Neuronal stem cell (in vitro differentiated cells): ENCODE data around the gene WDR62.

Experiments
- DNase-seq: peaks from one replicate; pipeline ENCODE4 v3.0.0-alpha.2; 2013; ENCODE audit warnings: low spot score
- H2AFZ ChIP-seq: one replicate; pipeline ENCODE4 v1.6.1; 2013; ENCODE audit warnings: mild to moderate bottlenecking, low read length, inconsistent platforms
- H2AK5ac ChIP-seq: 2 replicates; pipeline ENCODE4 v1.6.1; 2013; ENCODE audit warnings: low read depth, mild to moderate bottlenecking, inconsistent platforms, low read length, moderate library complexity, mixed read lengths
- H2BK120ac ChIP-seq: 2 replicates; pipeline ENCODE4 v1.6.1; 2013; ENCODE audit warnings: low read depth, mild to moderate bottlenecking, inconsistent platforms, low read length, moderate library complexity, mixed read lengths
- H2BK12ac ChIP-seq: one replicate; pipeline ENCODE4 v1.6.1; 2013; ENCODE audit warnings: low read length, inconsistent platforms
- H2BK15ac ChIP-seq: 2 replicates; pipeline ENCODE4 v1.6.1; 2013; ENCODE audit warnings: mild to moderate bottlenecking, low read length, inconsistent platforms, mixed read lengths
- H2BK5ac ChIP-seq: one replicate; pipeline ENCODE4 v1.6.1; 2013; ENCODE audit warnings: inconsistent platforms, mild to moderate bottlenecking, low read length, moderate library complexity
- H3K14ac ChIP-seq: one replicate; pipeline ENCODE4 v1.6.1; 2013; ENCODE audit warnings: low read length, inconsistent platforms
- H3K18ac ChIP-seq: 2 replicates; pipeline ENCODE4 v1.6.1; 2013; ENCODE audit warnings: low read length, inconsistent platforms
- H3K23ac ChIP-seq: 2 replicates; pipeline ENCODE4 v1.6.1; 2013; ENCODE audit warnings: low read depth, mild to moderate bottlenecking, mixed read lengths, low read length, inconsistent platforms; ENCODE audit not compliant: poor library complexity
- H3K27ac ChIP-seq: replicated peaks from 3 replicates; pipeline ENCODE4 v1.5.1; 2013; ENCODE audit warnings: low read length, inconsistent platforms
- H3K27me3 ChIP-seq, 3 experiments: 2 replicates each; pipeline ENCODE4 v1.6.1; 2013; ENCODE audit warnings: low read length in 3 of 3, mild to moderate bottlenecking in 2 of 3, inconsistent platforms in 1 of 3, low read depth in 1 of 3, mixed read lengths in 1 of 3, moderate library complexity in 1 of 3; ENCODE audit not compliant: control insufficient read depth in 3 of 3, insufficient read depth in 3 of 3
- H3K36me3 ChIP-seq, 2 donors: replicated peaks in 1 of 2; 2 replicates each; pipeline ENCODE4 v1.6.1; 2013; ENCODE audit warnings: low read length in 2 of 2; ENCODE audit not compliant: control insufficient read depth in 2 of 2, insufficient read depth in 2 of 2
- H3K4ac ChIP-seq: 2 replicates; pipeline ENCODE4 v1.6.1; 2013; ENCODE audit warnings: inconsistent platforms, mild to moderate bottlenecking, low read length, moderate library complexity
- H3K4me1 ChIP-seq, 2 donors: 1 replicate in 1 of 2; 2 replicates in 1 of 2; pipeline ENCODE4 v1.6.1; 2013; ENCODE audit warnings: low read length in 2 of 2, low read depth in 1 of 2; ENCODE audit not compliant: control insufficient read depth in 2 of 2, insufficient read depth in 1 of 2
- H3K4me2 ChIP-seq: one replicate; pipeline ENCODE4 v1.6.1; 2013; ENCODE audit warnings: mild to moderate bottlenecking, low read length, inconsistent platforms; ENCODE audit not compliant: insufficient read depth, poor library complexity, severe bottlenecking
- H3K4me3 ChIP-seq, 2 donors: 2 replicates each; pipeline ENCODE4 v1.5.1; 2013; ENCODE audit warnings: low read length in 2 of 2, mild to moderate bottlenecking in 2 of 2, inconsistent platforms in 1 of 2, moderate library complexity in 1 of 2
- H3K79me1 ChIP-seq: one replicate; pipeline ENCODE4 v1.6.1; 2013; ENCODE audit warnings: low read depth, mild to moderate bottlenecking, inconsistent platforms, low read length, moderate library complexity
- H3K9ac ChIP-seq: one replicate; pipeline ENCODE4 v1.6.1; 2013; ENCODE audit warnings: mild to moderate bottlenecking, low read depth, low read length, inconsistent platforms; ENCODE audit not compliant: poor library complexity
- H3K9me3 ChIP-seq, 2 donors: replicated peaks in 1 of 2; 2 replicates each; pipeline versions ENCODE3 to v1.6.1; 2013; ENCODE audit warnings: low read length in 2 of 2, mild to moderate bottlenecking in 2 of 2, inconsistent platforms in 1 of 2, low read depth in 1 of 2, mixed read lengths in 1 of 2, moderate library complexity in 1 of 2; ENCODE audit not compliant: control insufficient read depth in 2 of 2, insufficient read depth in 1 of 2
- H4K8ac ChIP-seq: one replicate; pipeline ENCODE4 v1.6.1; 2013; ENCODE audit warnings: low read depth, mild to moderate bottlenecking, inconsistent platforms, low read length, moderate library complexity
- H4K91ac ChIP-seq: one replicate; pipeline ENCODE4 v1.6.1; 2013; ENCODE audit warnings: low read length, low read depth, mild to moderate bottlenecking, inconsistent platforms; ENCODE audit not compliant: poor library complexity
- WGBS, 2 donors: extraction: QIAGEN DNeasy Blood & Tissue Kit; methylation state at CpG; one replicate each; pipeline ENCODE4 v1.1.7; 2013; ENCODE audit warnings: missing lambda C conversion rate in 2 of 2, mixed read lengths in 1 of 2; ENCODE audit not compliant: insufficient read length in 2 of 2, insufficient replicate concordance in 1 of 2; ENCODE audit errors: extremely low coverage in 2 of 2; 5-methylcytosine and 5-hydroxymethylcytosine counted together

Gene WDR62

GRCh38 chr19:36030264-36031148, 24.2 kb upstream of the WDR62 start:
- no peak for DNase-seq
- no peak overlapping the region for H3K27ac ChIP-seq
- no peak overlapping the region for H3K23ac ChIP-seq

GRCh38 chr19:36031308-36031707, 23.4 kb upstream of the WDR62 start:
- no CpG with 5 or more reads among the region's 6 CpGs for WGBS, 2 donors
- H3K14ac ChIP-seq: no peak overlapping the region

More at GRCh38 chr19:36030264-36031148, 24.2 kb upstream of the WDR62 start:
- no peak overlapping the region for H2AK5ac ChIP-seq
- H2BK120ac ChIP-seq: no peak overlapping the region
- no peak overlapping the region for H3K4me3 ChIP-seq
- no peak overlapping the region for H4K91ac ChIP-seq
- H2BK12ac ChIP-seq: no peak overlapping the region
- no peak overlapping the region for H2BK5ac ChIP-seq
- peaks cover 3% of the 10 kb centered on the region for H3K79me1 ChIP-seq
- no peak overlapping the region for H2BK15ac ChIP-seq
- H3K27me3 ChIP-seq: no peaks in the 10 kb centered on the region
- H3K18ac ChIP-seq: no peak overlapping the region
- no peak overlapping the region for H2AFZ ChIP-seq
- H3K4me1 ChIP-seq: peaks cover 4 to 7% of the 10 kb centered on the region in 2 donors
- H3K4ac ChIP-seq: no peak overlapping the region
- peaks cover 0 to 2% of the 10 kb centered on the region in 2 donors for H3K9me3 ChIP-seq
- no peak overlapping the region for H3K9ac ChIP-seq
- H4K8ac ChIP-seq: no peak overlapping the region
- no peak overlapping the region for H3K4me2 ChIP-seq
- WGBS, 2 donors: no CpG with 5 or more reads among the region's 8 CpGs
- H3K36me3 ChIP-seq: peaks cover 27 to 35% of the 10 kb centered on the region in 2 donors
- H3K14ac ChIP-seq: no peak overlapping the region

GRCh38 chr19:36032251-36033104, 22.2 kb upstream of the WDR62 start, which contains the start of gene CLIP3:
CLIP3 (minus strand) TSS chr19:36032873; CDS start chr19:36032357, 516 bp downstream.
- Histone ChIP-seq H3K4me3 (peak within 1 kb of the TSS; percentile 69 to 93), H3K4me2 (peak within 1 kb of the TSS; percentile 90), H2AFZ (peak within 1 kb of the TSS; percentile 96), H3K9me3 (no peaks in the 10 kb centered on the region), H3K4ac (peak within 1 kb of the TSS; percentile 29), H2BK15ac (peak within 1 kb of the TSS; percentile 62), H2BK5ac (peak within 1 kb of the TSS; percentile 1), H3K27ac (peak within 1 kb of the TSS; percentile 61), H4K91ac (no peak within 1 kb of the TSS), H2BK12ac (no peak within 1 kb of the TSS), H3K9ac (peak within 1 kb of the TSS; percentile 82), H3K18ac (peak within 1 kb of the TSS; percentile 95), H3K4me1 (peaks cover 4 to 7% of the 10 kb centered on the region in 2 donors), H3K14ac (peak within 1 kb of the TSS; percentile 50), H3K23ac (no peak within 1 kb of the TSS), H3K27me3 (no peaks in the 10 kb centered on the region), H2BK120ac (no peak within 1 kb of the TSS), H2AK5ac (peak within 1 kb of the TSS; percentile 88), H4K8ac (no peak within 1 kb of the TSS), H3K79me1 (peaks cover 3% of the 10 kb centered on the region), H3K36me3 (peaks cover 10 to 19% of the 10 kb centered on the region in 2 donors)
- WGBS, 2 donors: no CpG with 5 or more reads among the region's 51 CpGs
- DNase-seq: peak; percentile 75

More at GRCh38 chr19:36031308-36031707, 23.4 kb upstream of the WDR62 start:
- H3K27me3 ChIP-seq: no peaks in the 10 kb centered on the region
- no peak overlapping the region for H3K27ac ChIP-seq
- peaks cover 4 to 7% of the 10 kb centered on the region in 2 donors for H3K4me1 ChIP-seq
- no peak overlapping the region for H2AFZ ChIP-seq
- no peak overlapping the region for H2BK15ac ChIP-seq
- H3K18ac ChIP-seq: no peak overlapping the region
- no peak overlapping the region for H2BK5ac ChIP-seq
- no peak for DNase-seq
- peaks cover 21 to 30% of the 10 kb centered on the region in 2 donors for H3K36me3 ChIP-seq
- H2AK5ac ChIP-seq: no peak overlapping the region
- no peak overlapping the region for H3K23ac ChIP-seq
- H3K4me2 ChIP-seq: no peak overlapping the region
- no peak overlapping the region for H2BK12ac ChIP-seq
- H3K4ac ChIP-seq: no peak overlapping the region
- no peak overlapping the region for H3K4me3 ChIP-seq
- H2BK120ac ChIP-seq: no peak overlapping the region
- H3K9ac ChIP-seq: no peak overlapping the region
- H4K8ac ChIP-seq: no peak overlapping the region
- no peak overlapping the region for H4K91ac ChIP-seq
- peaks cover 0 to 2% of the 10 kb centered on the region in 2 donors for H3K9me3 ChIP-seq
- peaks cover 3% of the 10 kb centered on the region for H3K79me1 ChIP-seq
